Effector memory CD8-positive, alpha-beta T cell (primary cell): ENCODE data around the gene ANKRD33B.

Experiments
- ATAC-seq: fragments of 150-1000 bp; cut with Tn5 transposase; replicated peaks from 2 replicates; pipeline ENCODE4 v1.10.0; 2021; ENCODE audit warnings: mild to moderate bottlenecking, moderate library complexity
- DNase-seq, 3 experiments: peaks; one replicate each; pipeline ENCODE4 v3.0.0; 2021
- H3K27ac Mint-ChIP-seq, 2 donors: one replicate each; pipeline ENCODE4 v1.8.0; 2022; ENCODE audit warnings: mild to moderate bottlenecking in 2 of 2, mixed read lengths in 2 of 2, moderate library complexity in 2 of 2
- H3K27me3 Mint-ChIP-seq, 2 donors: one replicate each; pipeline ENCODE4 v1.8.0; 2022; ENCODE audit warnings: mixed read lengths in 2 of 2
- H3K36me3 Mint-ChIP-seq: one replicate; pipeline ENCODE4 v1.8.0; 2022; ENCODE audit warnings: mild to moderate bottlenecking, moderate library complexity, mixed read lengths; ENCODE audit not compliant: insufficient read depth
- H3K4me1 Mint-ChIP-seq, 2 donors: one replicate each; pipeline ENCODE4 v1.8.0; 2022; ENCODE audit warnings: low read depth in 2 of 2, mixed read lengths in 2 of 2
- H3K4me3 Mint-ChIP-seq, 2 donors: one replicate each; pipeline ENCODE4 v1.8.0; 2022; ENCODE audit warnings: mild to moderate bottlenecking in 2 of 2, mixed read lengths in 2 of 2, moderate library complexity in 2 of 2
- H3K9me3 Mint-ChIP-seq, 2 donors: one replicate each; pipeline ENCODE4 v1.8.0; 2022; ENCODE audit warnings: mixed read lengths in 2 of 2

ANKRD33B gene

GRCh38 chr5:10645671-10646070 is 81.8 kb downstream of the ANKRD33B start:
- ATAC-seq (no peak), DNase-seq (no peak)
- Mint-ChIP-seq H3K9me3 (no peaks in the 10 kb centered on the region), H3K27ac (no peak overlapping the region), H3K27me3 (no peaks in the 10 kb centered on the region), H3K4me3 (no peak overlapping the region), H3K4me1 (no peaks in the 10 kb centered on the region), H3K36me3 (no peaks in the 10 kb centered on the region)

GRCh38 chr5:10647640-10648039 is 83.8 kb downstream of the ANKRD33B start:
- no peaks in the 10 kb centered on the region for H3K4me1 Mint-ChIP-seq
- no peak overlapping the region for H3K27ac Mint-ChIP-seq
- no peaks in the 10 kb centered on the region for H3K9me3 Mint-ChIP-seq
- no peak for ATAC-seq
- no peak for DNase-seq
- no peaks in the 10 kb centered on the region for H3K27me3 Mint-ChIP-seq
- no peak overlapping the region for H3K4me3 Mint-ChIP-seq
- H3K36me3 Mint-ChIP-seq: no peaks in the 10 kb centered on the region

GRCh38 chr5:10648806-10649665 is 85.2 kb downstream of the ANKRD33B start:
- no peak for ATAC-seq
- no peak for DNase-seq
- Mint-ChIP-seq H3K27ac (no peak overlapping the region), H3K4me1 (no peaks in the 10 kb centered on the region), H3K4me3 (no peak overlapping the region), H3K9me3 (no peaks in the 10 kb centered on the region), H3K36me3 (no peaks in the 10 kb centered on the region), H3K27me3 (no peaks in the 10 kb centered on the region)

GRCh38 chr5:10649666-10650380 is 86.0 kb downstream of the ANKRD33B start:
- H3K36me3 Mint-ChIP-seq: no peaks in the 10 kb centered on the region
- no peaks in the 10 kb centered on the region for H3K9me3 Mint-ChIP-seq
- H3K4me1 Mint-ChIP-seq: no peaks in the 10 kb centered on the region
- no peak overlapping the region for H3K27ac Mint-ChIP-seq
- ATAC-seq (no peak), DNase-seq (no peak)
- no peaks in the 10 kb centered on the region for H3K27me3 Mint-ChIP-seq
- no peak overlapping the region for H3K4me3 Mint-ChIP-seq

GRCh38 chr5:10652151-10652550 is 88.3 kb downstream of the ANKRD33B start:
- DNase-seq: no peak
- Mint-ChIP-seq H3K9me3 (no peaks in the 10 kb centered on the region), H3K4me3 (no peak overlapping the region), H3K27ac (no peak overlapping the region), H3K4me1 (no peaks in the 10 kb centered on the region), H3K36me3 (no peaks in the 10 kb centered on the region), H3K27me3 (no peaks in the 10 kb centered on the region)
- ATAC-seq: no peak

GRCh38 chr5:10652606-10653005 is 88.7 kb downstream of the ANKRD33B start:
- Mint-ChIP-seq H3K9me3 (no peaks in the 10 kb centered on the region), H3K36me3 (no peaks in the 10 kb centered on the region), H3K27ac (no peak overlapping the region), H3K27me3 (no peaks in the 10 kb centered on the region), H3K4me1 (no peaks in the 10 kb centered on the region), H3K4me3 (no peak overlapping the region)
- no peak for ATAC-seq
- no peak for DNase-seq

GRCh38 chr5:10653043-10653442 is 89.2 kb downstream of the ANKRD33B start:
- H3K4me1 Mint-ChIP-seq: no peaks in the 10 kb centered on the region
- H3K36me3 Mint-ChIP-seq: no peaks in the 10 kb centered on the region
- H3K4me3 Mint-ChIP-seq: no peak overlapping the region
- H3K9me3 Mint-ChIP-seq: no peaks in the 10 kb centered on the region
- ATAC-seq (no peak), DNase-seq (no peak)
- no peaks in the 10 kb centered on the region for H3K27me3 Mint-ChIP-seq
- H3K27ac Mint-ChIP-seq: no peak overlapping the region

GRCh38 chr5:10653751-10654400 is 90.0 kb downstream of the ANKRD33B start:
- Mint-ChIP-seq H3K36me3 (no peaks in the 10 kb centered on the region), H3K9me3 (no peaks in the 10 kb centered on the region), H3K27me3 (no peaks in the 10 kb centered on the region), H3K27ac (no peak overlapping the region), H3K4me3 (no peak overlapping the region), H3K4me1 (no peaks in the 10 kb centered on the region)
- ATAC-seq (no peak), DNase-seq (no peak)

GRCh38 chr5:10654566-10654965 is 90.7 kb downstream of the ANKRD33B start:
- Mint-ChIP-seq H3K9me3 (no peaks in the 10 kb centered on the region), H3K4me3 (no peak overlapping the region), H3K36me3 (no peaks in the 10 kb centered on the region), H3K4me1 (no peaks in the 10 kb centered on the region), H3K27me3 (no peaks in the 10 kb centered on the region), H3K27ac (no peak overlapping the region)
- no peak for DNase-seq
- no peak for ATAC-seq

DNA sequence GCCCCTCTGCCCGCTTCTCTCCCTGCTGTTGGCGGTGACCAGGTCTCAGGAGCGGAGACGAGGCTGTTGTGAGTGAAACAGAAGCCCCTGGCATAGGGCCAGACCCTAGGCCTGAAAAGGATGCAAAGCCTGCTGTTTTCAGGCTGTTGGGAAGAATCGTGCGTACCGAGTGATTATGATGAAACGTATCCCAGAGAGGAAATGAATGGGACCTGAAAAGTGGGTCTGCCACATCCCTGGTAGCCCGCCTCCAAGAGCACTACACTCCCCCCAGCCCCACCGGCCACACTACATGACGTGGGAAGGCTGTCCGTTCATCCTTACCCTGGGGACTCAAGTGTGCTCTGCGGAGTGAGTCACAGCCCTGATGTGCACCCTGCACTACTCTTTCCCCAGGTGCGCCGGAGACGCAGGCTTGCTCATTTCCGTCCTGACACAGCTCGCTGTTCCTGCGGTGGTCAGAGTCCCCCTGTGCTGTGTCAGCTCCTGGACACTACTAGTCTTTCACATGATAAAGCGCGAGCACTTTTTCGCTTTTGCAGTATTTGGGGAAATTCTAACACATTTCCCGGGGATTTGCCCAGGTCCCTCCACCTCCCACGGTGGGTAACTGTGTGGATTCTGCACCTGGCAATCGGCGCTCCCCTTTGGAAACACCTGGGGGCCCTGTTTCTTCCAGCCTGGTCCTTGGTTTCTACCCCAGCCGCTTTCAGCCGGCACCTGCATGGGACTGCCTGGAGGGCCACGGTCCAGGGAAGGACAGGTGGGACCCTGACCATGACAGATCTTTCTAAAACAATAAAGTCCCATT is 91.5 kb downstream of the ANKRD33B start:
- Mint-ChIP-seq H3K27me3 (no peaks in the 10 kb centered on the region), H3K27ac (no peak overlapping the region), H3K4me3 (no peak overlapping the region), H3K9me3 (no peaks in the 10 kb centered on the region), H3K4me1 (no peaks in the 10 kb centered on the region), H3K36me3 (no peaks in the 10 kb centered on the region)
- ATAC-seq (no peak), DNase-seq (no peak)

DNA sequence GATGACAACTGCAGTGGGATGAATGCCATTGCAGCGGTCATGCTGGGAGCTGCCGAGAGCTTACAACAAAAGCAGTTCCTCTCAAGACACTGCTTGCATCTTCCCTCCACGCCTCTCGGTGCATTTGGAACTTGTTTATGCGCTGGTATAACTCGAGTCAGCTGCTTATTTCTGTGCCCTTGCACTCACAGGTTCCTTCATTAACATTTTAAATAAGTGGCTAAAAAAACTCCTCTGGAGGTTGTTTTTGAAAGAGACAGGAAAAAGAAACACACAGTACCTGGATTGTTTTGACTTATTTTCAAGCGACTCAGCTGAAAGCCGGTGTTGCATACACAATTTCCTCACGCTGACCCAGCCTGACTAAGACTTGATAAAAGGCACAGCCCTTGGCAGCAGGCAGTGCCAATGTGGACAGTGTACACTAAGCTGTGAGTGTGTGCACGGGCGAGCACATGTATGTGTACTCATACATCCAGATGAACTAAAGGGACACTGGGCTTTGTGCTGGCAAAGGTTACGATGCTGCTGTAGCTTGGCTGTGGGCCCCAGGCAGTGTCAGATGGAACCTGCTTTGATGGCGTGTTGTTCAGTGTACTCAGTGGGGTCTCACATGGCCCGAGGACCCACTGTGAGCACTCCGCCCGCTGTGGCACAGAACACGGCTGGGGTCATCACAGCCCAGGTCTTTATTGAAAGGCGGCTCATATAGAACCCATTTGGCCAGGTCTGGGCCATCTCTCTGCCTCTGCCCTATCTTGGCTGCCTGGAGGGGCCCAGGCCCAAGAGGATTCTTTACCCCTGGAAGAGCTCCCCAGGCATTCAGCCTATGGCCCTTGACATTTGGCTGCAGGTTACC is 92.3 kb downstream of the ANKRD33B start:
- H3K4me1 Mint-ChIP-seq: no peaks in the 10 kb centered on the region
- no peak overlapping the region for H3K4me3 Mint-ChIP-seq
- DNase-seq: no peak
- ATAC-seq: no peak
- no peaks in the 10 kb centered on the region for H3K36me3 Mint-ChIP-seq
- H3K27me3 Mint-ChIP-seq: no peaks in the 10 kb centered on the region
- no peak overlapping the region for H3K27ac Mint-ChIP-seq
- no peaks in the 10 kb centered on the region for H3K9me3 Mint-ChIP-seq

DNA sequence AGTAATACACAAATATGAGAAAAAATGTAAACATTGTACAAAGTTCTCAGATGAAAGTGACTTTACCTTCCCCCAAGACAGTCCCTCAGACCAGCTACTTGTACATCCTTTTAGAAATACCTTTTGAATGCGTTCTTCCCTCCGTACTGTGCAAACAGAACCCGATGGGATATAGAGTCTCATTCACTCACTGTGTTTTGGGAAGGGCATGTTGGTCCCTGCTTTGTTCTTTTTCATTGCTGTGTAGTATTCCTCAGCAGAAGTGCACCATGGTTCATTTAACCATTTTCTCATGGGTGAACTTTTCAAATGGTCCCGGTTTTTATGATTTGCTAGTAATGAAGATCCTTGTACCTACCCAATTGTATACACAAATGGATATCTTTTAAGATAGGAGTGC is 94.4 kb downstream of the ANKRD33B start:
- peaks cover 0 to 19% of the 10 kb centered on the region in 2 donors for H3K27me3 Mint-ChIP-seq
- DNase-seq: no peak
- H3K4me3 Mint-ChIP-seq: no peak overlapping the region
- H3K4me1 Mint-ChIP-seq: no peaks in the 10 kb centered on the region
- no peak overlapping the region for H3K27ac Mint-ChIP-seq
- no peaks in the 10 kb centered on the region for H3K9me3 Mint-ChIP-seq
- H3K36me3 Mint-ChIP-seq: no peaks in the 10 kb centered on the region
- no peak for ATAC-seq
